ENCODE results near the gene EPHB6.

DNA sequence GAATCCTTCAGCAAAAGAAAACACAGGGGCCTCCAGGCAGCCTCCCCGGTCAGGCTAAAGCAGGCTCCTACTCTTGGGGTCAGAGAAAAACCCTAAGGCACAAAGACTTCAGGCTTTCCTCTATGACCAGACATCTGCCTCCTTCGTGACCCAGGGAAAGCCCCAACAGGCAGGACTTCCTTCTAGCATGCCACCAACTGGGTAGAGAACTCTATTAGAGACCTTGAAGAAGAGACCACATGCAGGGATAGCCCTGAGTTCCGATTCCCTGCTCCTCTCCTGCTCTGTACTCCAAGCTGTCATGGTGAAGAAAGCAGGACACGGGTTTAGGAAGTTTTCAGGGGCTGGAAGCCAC, 29.4 kb downstream of the EPHB6 start:
- TF ChIP-seq, protein P1, sequence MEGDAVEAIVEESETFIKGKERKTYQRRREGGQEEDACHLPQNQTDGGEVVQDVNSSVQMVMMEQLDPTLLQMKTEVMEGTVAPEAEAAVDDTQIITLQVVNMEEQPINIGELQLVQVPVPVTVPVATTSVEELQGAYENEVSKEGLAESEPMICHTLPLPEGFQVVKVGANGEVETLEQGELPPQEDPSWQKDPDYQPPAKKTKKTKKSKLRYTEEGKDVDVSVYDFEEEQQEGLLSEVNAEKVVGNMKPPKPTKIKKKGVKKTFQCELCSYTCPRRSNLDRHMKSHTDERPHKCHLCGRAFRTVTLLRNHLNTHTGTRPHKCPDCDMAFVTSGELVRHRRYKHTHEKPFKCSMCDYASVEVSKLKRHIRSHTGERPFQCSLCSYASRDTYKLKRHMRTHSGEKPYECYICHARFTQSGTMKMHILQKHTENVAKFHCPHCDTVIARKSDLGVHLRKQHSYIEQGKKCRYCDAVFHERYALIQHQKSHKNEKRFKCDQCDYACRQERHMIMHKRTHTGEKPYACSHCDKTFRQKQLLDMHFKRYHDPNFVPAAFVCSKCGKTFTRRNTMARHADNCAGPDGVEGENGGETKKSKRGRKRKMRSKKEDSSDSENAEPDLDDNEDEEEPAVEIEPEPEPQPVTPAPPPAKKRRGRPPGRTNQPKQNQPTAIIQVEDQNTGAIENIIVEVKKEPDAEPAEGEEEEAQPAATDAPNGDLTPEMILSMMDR (IDR thresholded peaks at IDR 0.05): no peak
- TF ChIP-seq POLR2AphosphoS5 (IDR thresholded peaks at IDR 0.05) (no peak), EP300 (IDR thresholded peaks at IDR 0.05) (no peak), POLR2A (IDR thresholded peaks at IDR 0.05; ENCODE audit: low read depth) (no peak)
